Measurements from ENCODE around the gene DEAF1.

The DEAF1 gene

DNA sequence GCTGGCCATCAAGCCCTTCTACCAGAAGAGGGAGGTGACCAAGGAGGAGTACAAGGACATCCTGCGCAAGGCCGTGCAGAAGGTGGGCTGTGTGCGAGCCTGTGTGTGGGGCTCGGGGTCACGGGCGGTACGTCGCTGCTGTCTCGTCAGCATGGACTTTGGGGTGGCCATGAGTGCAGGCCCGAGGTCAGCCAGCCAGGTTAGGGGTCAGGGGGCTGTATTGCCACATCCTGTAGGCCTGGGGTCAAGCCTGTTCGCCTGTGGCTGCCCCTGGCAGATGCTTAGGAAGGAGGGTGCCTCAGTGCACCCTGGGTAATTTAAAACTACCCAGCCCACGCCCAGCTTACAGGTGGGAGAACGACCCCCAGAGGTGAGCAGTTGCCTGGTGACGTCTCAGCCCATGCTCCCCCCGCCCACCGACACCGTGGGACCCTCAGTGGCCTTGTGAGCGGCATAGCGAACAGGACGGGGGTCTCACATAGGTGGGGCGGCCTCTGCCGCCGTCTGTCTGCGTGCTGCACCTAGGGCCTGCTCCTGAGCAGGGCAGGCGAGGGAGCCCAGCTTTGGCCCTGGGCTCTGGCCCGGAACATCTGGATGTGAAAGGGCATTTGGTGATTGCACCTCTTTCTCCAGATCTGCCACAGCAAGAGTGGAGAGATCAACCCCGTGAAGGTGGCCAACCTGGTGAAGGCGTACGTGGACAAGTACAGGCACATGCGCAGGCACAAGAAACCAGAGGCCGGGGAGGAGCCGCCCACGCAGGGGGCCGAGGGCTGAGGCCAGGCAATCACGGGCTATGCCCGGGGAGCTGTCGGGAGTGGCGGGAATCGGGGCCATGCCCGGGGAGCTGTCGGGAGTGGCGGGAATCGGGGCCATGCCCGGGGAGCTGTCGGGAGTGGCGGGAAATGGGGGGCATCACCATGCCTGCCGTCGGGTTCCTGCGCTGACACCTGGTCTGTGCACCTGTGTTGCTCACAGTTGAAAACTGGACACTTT is 83.7 kb downstream of the DEAF1 start:
- no peak for DNase-seq (ENCODE audit: low read depth in 2 of 2)

DNA sequence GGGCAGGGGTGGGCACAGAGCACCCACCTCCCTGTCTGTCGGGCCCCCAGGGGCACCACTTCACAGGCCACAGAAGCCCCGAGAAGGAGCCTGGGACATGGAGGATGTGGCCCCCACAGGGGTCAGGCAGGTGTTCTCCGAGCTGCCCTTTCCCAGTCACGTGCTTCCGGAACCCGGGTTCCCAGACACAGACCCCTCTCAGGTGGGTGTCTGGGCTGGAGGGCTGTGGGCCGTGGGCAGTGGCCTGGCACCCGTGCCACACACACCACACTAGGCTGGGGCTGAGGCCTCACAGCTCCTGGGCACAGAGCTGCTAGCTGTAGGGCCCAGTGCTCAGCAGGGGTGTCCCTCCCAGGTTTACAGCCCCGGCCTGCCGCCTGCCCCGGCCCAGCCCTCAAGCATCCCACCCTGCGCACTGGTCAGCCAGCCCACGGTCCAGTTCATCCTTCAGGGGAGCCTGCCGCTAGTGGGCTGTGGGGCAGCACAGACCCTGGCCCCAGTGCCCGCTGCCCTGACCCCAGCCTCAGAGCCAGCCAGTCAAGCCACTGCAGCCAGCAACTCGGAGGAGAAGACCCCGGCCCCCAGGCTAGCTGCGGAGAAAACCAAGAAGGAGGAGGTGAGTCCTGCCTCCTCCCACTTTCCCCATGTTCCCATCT is 84.7 kb downstream of the DEAF1 start:
- no peak for DNase-seq (ENCODE audit: low read depth in 2 of 2)

DNA sequence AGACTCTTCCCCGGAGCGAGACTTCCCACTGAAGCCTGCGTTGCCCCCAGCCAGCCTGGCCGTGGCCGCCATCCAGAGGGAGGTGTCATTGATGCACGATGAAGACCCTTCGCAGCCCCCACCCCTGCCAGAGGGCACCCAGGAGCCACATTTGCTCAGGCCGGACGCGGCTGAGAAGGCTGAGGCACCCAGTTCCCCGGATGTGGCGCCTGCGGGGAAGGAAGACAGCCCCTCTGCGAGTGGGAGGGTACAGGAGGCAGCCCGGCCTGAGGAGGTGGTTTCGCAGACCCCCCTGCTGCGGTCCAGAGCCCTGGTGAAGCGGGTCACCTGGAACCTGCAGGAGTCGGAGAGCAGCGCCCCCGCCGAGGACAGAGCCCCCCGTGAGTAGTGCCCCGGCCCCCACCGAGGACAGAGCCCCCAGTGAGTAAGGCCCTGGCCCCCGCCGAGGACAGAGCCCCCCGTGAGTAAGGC is 85.6 kb downstream of the DEAF1 start:
- DNase-seq (ENCODE audit: low read depth in 2 of 2) = no peak

DNA sequence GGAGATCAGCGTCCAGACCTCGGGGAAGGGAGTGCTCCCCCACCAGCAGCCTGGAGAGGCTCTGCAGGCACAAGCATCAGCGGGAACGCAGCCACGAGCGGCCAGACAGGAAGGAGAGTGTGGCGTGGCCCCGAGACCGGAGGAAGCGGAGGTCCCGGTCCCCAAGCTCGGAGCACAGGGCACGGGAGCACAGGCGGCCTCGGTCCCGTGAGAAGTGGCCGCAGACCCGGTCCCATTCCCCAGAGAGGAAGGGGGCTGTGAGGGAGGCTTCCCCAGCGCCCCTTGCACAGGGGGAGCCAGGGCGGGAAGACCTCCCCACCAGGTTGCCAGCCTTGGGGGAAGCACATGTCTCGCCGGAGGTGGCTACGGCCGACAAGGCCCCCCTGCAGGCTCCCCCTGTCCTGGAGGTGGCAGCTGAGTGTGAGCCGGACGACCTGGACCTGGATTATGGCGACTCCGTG is 86.2 kb downstream of the DEAF1 start:
- no peak for DNase-seq (ENCODE audit: low read depth in 2 of 2)

DNA sequence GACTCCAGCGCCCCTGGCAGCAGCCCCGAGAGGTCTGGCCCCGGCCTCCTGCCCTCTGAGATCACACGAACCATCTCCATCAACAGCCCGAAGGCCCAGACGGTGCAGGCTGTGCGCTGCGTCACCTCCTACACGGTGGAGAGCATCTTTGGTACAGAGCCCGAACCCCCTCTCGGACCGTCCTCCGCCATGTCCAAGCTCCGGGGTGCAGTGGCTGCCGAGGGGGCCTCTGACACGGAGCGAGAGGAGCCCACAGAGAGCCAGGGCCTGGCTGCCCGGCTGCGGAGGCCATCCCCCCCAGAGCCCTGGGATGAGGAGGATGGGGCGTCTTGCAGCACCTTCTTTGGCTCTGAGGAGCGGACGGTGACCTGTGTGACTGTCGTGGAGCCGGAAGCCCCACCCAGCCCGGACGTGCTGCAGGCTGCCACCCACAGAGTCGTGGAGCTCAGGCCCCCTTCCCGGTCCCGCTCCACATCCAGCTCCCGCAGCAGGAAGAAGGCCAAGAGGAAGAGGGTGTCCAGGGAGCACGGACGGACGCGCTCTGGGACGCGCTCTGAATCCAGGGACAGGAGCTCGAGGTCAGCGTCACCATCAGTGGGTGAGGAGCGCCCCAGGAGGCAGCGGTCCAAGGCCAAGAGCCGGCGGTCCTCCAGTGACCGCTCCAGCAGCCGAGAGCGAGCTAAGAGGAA is 86.9 kb downstream of the DEAF1 start:
- no peak for DNase-seq (ENCODE audit: low read depth in 2 of 2)

DNA sequence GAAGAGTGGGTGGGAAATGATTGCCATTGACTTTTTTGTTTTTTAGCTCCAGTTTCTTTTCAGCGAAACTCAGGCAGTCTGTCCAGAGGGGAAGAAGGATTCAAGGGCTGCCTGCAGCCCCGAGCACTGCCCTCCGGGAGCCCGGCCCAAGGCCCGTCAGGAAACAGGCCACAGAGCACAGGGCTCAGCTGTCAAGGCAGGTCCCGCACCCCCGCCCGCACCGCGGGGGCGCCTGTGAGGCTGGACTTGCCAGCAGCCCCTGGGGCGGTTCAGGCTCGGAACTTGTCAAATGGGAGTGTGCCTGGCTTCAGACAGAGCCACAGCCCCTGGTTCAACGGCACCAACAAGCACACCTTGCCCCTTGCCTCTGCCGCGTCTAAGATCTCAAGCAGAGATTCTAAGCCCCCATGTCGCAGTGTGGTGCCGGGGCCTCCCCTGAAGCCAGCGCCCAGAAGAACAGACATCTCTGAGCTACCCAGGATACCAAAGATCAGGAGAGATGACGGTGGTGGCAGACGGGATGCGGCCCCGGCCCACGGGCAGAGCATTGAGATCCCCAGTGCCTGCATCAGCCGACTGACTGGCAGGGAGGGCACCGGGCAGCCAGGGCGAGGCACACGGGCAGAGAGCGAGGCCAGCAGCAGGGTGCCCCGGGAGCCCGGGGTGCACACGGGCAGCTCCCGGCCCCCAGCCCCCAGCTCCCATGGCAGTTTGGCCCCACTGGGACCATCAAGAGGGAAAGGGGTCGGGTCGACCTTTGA is 87.8 kb downstream of the DEAF1 start:
- DNase-seq (ENCODE audit: low read depth in 2 of 2) = no peak

DNA sequence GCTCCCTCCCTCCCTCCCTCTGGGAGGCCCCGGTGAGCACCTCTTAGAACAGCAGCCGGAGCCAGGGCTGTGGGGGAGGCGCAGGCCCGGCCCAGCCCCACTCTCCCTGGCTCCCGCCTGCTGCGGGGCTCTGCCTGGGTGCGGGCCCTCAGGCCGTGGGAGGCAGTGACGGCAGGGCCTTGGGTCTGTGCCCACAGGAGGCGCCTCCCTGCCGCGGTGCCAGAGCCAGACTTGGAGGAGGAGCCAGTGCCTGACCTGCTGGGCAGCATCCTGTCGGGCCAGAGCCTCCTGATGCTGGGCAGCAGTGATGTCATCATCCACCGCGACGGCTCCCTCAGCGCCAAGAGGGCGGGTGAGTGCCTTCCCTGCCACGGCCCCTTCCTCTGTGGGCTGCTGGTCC is 88.8 kb downstream of the DEAF1 start:
- DNase-seq (ENCODE audit: low read depth in 2 of 2) = no peak

DNA sequence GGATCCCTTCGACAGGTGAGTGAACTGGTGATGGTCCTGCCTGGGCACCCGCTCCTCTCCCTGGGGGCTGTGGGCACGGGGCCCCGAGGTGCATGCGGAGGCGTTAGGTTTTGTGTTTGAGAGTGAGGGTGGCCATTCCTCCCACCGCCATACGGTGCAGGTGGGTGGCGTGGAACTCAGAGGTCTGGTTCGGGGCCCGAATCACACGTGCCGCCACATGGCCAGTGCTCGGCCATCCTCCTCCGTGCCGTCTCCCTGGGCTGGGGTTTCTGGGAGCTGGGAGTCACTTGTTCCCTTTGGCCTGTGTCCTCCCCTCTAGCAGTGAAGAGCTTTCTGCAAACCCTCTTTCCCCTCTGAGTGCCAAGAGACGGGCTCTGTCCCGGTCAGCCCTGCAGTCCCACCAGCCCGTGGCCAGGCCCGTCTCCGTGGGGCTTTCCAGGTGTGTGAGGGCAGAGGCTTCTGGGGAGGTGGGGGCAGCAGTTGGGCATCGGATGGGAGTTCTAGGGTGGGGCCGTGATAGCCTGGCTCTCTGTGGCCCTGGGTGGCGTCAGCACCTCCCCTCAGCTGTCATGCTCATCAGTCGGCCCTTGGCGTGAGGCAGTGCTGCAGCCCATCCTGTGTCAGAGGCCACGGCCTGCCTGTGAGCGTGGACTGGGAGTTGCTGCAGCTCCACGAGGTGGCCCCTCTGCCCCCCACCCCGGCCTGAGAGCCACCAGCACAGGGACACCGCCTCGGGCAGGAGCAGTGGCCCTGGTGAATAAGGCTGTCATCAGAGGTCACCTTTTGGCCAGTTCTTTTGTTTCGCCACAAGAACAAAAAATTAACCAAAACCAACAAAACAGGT is 89.5 kb downstream of the DEAF1 start:
- no peak for DNase-seq (ENCODE audit: low read depth in 2 of 2)

DNA sequence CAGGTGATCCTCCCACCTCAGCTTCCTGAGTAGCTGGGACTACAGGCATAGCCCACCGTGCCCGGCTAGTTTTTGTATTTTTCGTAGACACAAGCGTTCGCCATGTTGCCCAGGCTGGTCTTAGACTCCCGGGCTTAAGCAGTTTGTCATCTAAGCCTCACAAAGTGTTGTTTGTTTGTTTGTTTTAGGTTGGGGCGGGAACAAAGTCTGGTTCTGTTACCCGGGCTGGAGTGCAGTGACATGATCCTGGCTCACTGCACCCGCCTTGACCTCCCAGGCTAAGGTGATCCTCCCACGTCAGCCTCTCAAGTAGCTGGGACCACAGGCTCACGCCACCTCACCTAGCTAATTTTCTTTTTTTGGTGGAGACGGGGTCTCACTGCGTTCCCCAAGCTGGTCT is 91.9 kb downstream of the DEAF1 start:
- DNase-seq (ENCODE audit: low read depth in 2 of 2) = no peak

DNA sequence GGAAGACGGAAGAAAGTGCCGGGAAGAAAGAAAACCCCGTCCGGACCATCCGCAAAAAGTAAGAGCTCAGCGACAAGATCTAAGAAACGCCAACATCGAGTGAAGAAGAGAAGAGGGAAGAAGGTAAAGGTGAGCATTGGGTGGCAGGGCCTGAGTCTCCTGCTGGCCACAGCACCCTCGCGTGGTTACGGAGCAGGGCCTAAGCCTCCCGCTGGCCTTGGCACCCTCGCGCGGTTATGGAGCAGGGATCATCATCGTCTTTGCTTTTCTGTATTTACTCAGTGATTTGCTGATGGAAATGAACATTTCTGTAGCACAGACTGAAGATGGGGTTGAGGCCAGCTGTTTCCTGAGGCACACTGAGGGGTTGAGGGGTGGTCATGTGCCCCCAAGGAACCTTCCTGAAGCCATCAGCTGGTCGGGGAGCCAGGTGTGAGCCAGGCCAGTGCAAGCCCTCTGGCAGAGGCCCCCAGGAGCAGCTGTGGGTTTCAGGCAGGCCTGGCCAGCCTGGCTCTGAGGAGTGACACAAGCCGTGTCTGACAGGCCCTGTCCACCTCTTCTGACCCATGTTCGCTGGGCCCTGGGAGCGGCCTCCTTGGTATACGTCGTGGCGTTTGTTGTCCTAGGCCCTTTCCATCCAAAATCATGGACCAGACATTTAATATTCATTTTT is 93.3 kb downstream of the DEAF1 start:
- no peak for DNase-seq (ENCODE audit: low read depth in 2 of 2)

DNA sequence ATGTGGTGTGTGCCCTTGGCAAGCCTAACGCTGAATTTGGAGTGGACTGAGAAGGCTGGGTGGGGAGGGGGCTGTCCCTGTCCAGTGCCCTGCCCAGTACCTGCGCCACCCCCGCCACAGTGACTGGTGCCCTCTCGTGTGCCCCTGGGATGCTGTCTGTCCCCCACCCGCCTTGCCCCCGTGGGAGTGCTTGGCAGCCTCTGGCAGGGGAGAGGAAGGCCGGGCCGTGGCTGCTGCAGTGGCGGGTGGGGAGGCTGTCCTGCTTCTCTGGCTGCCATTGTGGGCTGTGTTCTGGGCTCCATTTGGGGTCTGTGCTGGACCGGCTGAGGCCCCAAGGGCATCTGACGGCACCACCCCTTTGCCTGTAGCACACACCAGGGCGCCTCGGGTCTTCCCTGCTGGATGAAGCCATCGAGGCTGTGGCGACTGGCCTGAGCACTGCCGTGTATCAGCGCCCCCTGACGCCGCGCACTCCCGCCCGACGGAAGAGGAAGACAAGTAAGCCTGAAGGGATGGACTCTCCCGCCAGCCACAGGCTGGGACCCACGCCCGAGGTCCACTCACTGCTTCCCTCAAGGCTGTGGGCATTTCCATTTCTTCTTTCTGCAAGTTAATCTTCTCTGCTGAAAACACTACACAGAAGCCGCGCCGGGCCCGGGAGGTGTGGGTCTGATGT is 96.9 kb downstream of the DEAF1 start:
- DNase-seq (ENCODE audit: low read depth in 2 of 2) = no peak

DNA sequence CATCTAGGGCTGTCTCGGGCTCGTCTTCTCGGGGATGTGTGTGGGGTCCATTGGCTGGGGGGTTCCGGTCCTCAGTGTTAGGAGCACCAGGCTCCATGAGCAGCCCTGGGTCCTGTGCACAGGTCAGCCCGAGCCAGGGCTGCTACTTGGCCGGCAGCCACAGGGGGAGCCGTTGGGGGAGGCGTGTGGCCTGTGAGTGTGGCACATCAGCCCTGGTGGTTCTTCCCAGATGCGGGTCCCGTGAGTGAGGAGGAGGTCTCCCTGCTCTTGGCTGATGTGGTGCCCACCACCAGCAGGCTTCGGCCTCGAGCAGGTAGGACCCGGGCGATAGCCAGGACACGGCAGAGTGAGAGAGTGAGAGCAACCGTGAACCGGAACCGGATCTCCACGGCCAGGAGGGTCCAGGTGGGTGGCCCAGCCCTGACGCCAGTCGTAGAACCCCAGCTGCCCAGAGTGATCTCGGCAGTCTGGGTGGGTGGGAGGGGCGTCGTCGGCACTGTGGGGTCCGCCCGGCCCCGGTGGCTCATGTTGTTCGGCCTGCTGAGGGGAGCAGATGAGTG is 97.8 kb downstream of the DEAF1 start:
- no peak for DNase-seq (ENCODE audit: low read depth in 2 of 2)

DNA sequence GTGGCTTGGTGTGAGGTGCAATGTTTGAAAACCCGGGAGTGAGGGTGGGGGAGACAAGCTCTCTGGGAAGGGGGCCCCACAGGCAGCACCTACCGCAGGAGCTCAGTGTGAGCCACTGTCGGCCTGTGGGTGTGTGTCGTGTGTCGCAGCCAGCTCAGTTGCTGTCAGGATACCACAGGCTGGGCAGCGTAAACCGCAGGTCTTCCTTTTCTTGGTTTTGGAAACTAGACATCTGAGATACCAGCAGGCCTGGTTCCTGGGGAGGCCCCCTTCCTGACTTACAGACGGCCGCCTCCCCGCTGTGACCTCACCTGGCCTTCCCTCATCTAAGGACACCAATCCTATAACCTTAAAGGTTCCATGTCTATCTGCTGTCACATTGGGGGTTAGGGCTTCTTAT is 98.6 kb downstream of the DEAF1 start:
- DNase-seq (ENCODE audit: low read depth in 2 of 2) = no peak

DNA sequence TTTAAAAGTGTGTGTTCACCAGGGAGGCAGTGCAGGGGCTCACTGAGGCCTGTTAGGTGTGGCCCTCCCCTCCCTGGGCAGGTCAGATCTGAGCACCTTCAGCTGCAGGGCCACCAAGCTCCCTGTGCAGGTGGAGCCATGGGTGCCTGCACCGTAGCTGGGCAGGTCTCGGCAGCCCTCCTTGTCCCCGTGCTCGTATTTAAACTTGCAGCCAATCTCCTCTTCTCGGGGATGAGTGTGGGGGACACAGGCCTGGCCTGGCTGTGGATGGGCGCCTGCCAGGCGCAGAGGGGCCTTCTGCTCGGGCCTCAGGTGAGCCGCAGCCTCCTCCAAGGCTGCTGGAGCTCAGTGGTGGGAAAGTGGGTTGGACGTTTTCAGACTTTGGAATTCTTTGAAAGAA is 99.6 kb downstream of the DEAF1 start:
- DNase-seq (ENCODE audit: low read depth in 2 of 2) = no peak

Measured in activated CD4-positive, alpha-beta T cell treated with anti-CD3 and anti-CD28 coated beads for 24 hours (primary cell).